ENCODE measurements around the gene CRISPLD2.

CRISPLD2 gene

DNA sequence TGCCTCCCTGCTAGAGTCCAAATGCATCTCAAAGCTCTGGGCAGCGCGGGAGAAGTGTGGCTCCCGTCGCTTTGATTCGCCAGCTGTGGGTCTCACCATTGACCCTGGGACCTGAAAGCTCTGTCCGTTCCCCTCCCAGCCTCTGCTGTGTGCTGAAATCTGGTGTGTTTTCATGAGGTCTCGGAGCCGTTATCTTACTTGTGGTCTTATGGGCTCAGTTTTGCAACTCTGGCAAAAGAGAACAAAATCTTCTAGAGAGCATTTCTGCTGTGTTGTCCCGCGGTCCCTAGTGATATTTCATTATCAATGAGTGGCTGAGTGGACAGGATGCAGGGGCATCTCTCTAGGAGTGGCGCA, 13.3 kb downstream of the CRISPLD2 start:
- Mint-ChIP-seq H3K4me1 (no peaks in the 10 kb centered on the region), H3K36me3 (no peaks in the 10 kb centered on the region)
- CTCF ChIA-PET, result no interaction called here

DNA sequence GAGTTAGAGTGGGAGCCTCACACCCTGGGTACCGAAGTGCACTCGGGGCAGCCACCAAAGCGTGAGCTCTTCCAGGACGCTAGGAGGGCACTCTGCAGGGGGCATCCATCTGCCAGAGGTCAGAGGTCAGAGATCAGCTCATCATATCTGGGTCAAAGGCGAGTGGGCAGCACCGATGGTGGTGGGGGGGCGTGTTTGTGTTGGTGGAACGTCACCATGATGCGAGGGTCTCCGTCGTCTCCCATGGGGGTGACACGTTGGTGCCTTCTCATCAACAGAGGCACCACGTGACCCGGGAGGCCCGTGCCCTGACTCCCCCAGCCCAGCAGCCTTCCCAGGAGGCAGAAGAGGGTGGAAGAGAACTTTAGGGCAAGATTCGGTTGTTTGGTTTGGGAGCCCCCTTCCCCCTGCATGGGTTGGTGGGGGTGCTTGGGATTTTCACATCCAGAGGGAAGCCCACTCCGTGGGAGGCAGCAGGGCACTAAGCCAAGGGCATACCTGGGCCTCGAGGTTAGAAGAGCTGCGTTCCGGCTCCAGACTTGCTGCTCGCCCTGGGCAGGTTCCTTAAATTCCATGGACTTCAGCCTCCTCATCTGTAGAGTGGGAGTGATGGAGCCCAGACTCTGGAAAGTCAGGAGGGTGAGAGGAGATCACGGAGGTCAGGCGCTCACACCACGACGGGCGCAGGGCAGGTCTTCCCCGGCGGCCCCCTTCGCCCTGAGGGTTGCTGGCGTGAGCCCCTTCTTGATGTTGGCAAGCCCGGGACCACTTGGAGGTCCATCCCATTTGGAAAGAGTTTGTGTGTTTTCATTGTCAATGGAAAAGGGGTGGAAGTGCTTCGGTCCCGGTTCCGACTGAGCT, 14.0 kb downstream of the CRISPLD2 start:
- no peak overlapping the region for H3K4me3 Mint-ChIP-seq
- H3K27ac Mint-ChIP-seq, result no peak overlapping the region
- no peaks in the 10 kb centered on the region for H3K4me1 Mint-ChIP-seq
- peaks cover 48% of the 10 kb centered on the region for H3K27me3 Mint-ChIP-seq
- CTCF ChIA-PET, result no interaction called here
- H3K9me3 Mint-ChIP-seq, result no peaks in the 10 kb centered on the region
- no peak for DNase-seq
- no peaks in the 10 kb centered on the region for H3K36me3 Mint-ChIP-seq

More for the DNA sequence above, 13.3 kb downstream of the CRISPLD2 start:
- H3K27me3 Mint-ChIP-seq, result peaks cover 43% of the 10 kb centered on the region
- no peak overlapping the region for H3K4me3 Mint-ChIP-seq
- DNase-seq, result no peak
- H3K9me3 Mint-ChIP-seq, result no peaks in the 10 kb centered on the region
- H3K27ac Mint-ChIP-seq, result no peak overlapping the region

DNA sequence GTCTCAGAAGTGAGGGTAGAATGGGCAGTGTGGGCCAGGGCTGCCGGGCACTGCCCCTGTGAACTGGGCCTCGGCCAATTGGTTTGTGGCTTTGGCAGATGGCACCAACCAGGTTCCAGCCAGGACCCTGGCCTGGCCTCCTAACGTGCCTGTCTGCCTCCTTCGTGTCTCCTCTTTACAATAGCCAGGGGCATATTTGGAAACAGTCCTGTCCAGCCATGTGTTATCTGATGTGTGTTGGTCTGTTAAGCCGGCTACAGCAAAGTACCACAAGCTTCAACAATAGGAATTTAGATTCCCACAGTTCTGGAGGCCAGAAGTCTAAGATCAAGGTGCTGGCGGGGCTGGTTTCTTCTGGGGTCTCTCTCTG, 14.6 kb downstream of the CRISPLD2 start:
- H3K27ac Mint-ChIP-seq, result no peak overlapping the region
- no peak for DNase-seq
- H3K36me3 Mint-ChIP-seq, result no peaks in the 10 kb centered on the region
- no peak overlapping the region for H3K4me3 Mint-ChIP-seq
- peaks cover 48% of the 10 kb centered on the region for H3K27me3 Mint-ChIP-seq
- CTCF ChIA-PET, result no interaction called here
- H3K9me3 Mint-ChIP-seq, result no peaks in the 10 kb centered on the region
- H3K4me1 Mint-ChIP-seq, result no peaks in the 10 kb centered on the region

DNA sequence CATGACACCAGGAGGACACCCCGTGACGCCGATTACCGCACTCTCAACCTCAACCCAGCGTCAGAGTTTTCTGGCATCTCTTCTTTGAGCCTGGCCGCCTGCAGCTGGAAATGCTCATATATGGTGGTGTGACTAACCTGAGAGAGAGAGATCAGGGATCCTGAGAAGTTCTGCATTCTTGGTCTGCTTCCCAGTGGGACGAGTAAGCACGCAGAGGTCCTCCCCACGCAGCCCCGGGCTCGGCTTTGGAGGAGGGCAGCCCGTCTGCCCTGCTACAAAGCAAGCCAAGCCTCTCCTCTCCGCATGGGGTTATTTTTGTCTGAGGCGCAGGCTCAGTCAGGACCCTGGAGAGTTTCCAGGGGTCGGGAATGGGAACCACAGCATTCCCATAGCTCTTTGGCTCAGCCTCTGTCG, 16.5 kb downstream of the CRISPLD2 start:
- Mint-ChIP-seq H3K9me3 (no peaks in the 10 kb centered on the region), H3K27ac (no peak overlapping the region), H3K27me3 (peaks cover 63% of the 10 kb centered on the region), H3K36me3 (no peaks in the 10 kb centered on the region), H3K4me3 (no peak overlapping the region), H3K4me1 (peaks cover 2% of the 10 kb centered on the region)
- CTCF ChIA-PET, result no interaction called here
- DNase-seq, result no peak

DNA sequence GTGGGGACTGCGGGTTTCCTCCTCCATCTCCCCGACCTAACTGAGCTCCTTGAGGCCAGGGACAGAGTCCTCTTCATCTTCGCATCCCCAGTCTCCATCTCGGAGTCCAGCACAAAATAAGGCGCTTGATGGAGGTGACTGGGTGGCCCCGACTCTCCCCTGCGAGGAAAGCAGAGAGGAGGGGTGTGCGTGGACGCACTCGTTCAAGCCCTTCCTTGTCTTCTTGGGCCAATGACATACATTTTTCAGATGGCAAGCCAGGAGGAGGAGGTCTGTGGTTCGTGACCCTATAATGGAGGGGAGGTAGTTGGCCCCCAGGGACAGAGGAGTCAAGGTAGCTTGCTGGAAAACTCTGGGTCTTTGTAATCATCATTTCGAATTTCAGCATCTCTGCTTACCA, 17.2 kb downstream of the CRISPLD2 start:
- H3K4me1 Mint-ChIP-seq, result peaks cover 7% of the 10 kb centered on the region
- CTCF ChIA-PET, result no interaction called here
- H3K27me3 Mint-ChIP-seq, result peaks cover 70% of the 10 kb centered on the region
- no peak overlapping the region for H3K27ac Mint-ChIP-seq
- H3K9me3 Mint-ChIP-seq, result no peaks in the 10 kb centered on the region
- no peak overlapping the region for H3K4me3 Mint-ChIP-seq
- no peak for DNase-seq
- no peaks in the 10 kb centered on the region for H3K36me3 Mint-ChIP-seq

DNA sequence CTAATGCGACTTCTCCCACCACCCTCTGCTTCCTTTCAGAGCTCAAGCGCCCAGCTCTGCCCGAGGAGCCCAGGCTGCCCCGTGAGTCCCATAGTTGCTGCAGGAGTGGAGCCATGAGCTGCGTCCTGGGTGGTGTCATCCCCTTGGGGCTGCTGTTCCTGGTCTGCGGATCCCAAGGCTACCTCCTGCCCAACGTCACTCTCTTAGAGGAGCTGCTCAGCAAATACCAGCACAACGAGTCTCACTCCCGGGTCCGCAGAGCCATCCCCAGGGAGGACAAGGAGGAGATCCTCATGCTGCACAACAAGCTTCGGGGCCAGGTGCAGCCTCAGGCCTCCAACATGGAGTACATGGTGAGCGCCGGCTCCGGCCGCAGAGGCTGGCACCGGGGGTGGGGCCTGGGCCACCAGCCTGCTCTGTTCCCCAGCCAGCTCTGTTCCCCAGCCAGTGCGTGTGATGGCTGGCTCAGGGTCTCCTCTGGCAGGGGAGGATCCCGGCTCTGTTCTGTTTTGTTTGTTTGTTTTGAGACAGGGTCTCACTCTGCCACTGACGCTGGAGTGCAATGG, 18.7 kb downstream of the CRISPLD2 start:
- H3K27ac Mint-ChIP-seq, result no peak overlapping the region
- H3K9me3 Mint-ChIP-seq, result no peaks in the 10 kb centered on the region
- no peaks in the 10 kb centered on the region for H3K36me3 Mint-ChIP-seq
- DNase-seq, result no peak
- H3K4me3 Mint-ChIP-seq, result no peak overlapping the region
- peaks cover 13% of the 10 kb centered on the region for H3K4me1 Mint-ChIP-seq
- H3K27me3 Mint-ChIP-seq, result peaks cover 77% of the 10 kb centered on the region
- CTCF ChIA-PET, result no interaction called here

DNA sequence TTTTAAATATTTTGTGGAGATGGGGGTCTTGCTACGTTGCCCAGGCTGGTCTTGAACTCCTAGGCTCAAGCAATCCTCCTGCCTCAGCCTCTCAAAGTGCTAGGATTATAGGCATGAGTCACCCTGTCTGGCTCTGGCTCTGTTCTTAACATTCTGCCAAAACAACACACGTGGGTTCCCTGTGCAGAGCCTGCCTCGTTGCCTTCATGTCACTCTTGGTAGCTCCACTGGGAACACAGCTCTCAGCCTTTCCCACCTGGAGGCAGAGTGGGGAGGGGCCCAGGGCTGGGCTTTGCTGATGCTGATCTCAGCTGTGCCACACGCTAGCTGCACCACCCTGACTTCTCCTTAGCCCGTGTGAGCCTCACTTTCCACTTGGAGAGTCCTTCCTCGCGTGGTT, 19.3 kb downstream of the CRISPLD2 start:
- H3K4me3 Mint-ChIP-seq, result no peak overlapping the region
- CTCF ChIA-PET, result interaction anchor here (0.9 kb wide), 1 partner anchor 773 kb away, joined by 3 read pairs; no protein-coding TSS in a partner anchor
- H3K27ac Mint-ChIP-seq, result no peak overlapping the region
- H3K4me1 Mint-ChIP-seq, result peaks cover 14% of the 10 kb centered on the region
- no peak for DNase-seq
- H3K9me3 Mint-ChIP-seq, result no peaks in the 10 kb centered on the region
- no peaks in the 10 kb centered on the region for H3K36me3 Mint-ChIP-seq
- peaks cover 75% of the 10 kb centered on the region for H3K27me3 Mint-ChIP-seq

DNA sequence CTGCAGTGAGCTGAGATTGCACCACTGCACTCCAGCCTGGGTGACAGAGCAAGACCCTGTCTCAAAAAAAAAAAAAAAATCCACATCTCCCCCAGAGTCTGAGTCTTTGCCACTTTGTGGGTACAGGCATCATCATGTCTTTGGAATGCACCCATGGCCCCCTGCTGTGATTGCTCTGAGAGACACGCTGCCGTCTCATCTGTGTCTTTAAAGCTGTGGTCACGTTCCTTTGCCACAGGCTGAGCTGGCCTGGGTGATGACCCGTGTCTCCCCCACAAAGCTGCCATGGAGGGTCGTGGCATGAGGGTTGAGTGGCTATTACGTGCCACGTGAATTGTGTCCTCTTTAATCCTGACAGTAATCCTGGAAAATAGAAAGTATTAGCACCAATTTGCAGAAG, 20.2 kb downstream of the CRISPLD2 start:
- no peak overlapping the region for H3K4me3 Mint-ChIP-seq
- DNase-seq, result no peak
- CTCF ChIA-PET, result interaction anchor here (0.9 kb wide), 1 partner anchor 774 kb away, joined by 3 read pairs; no protein-coding TSS in a partner anchor
- peaks cover 84% of the 10 kb centered on the region for H3K27me3 Mint-ChIP-seq
- no peaks in the 10 kb centered on the region for H3K9me3 Mint-ChIP-seq
- no peaks in the 10 kb centered on the region for H3K36me3 Mint-ChIP-seq
- no peak overlapping the region for H3K27ac Mint-ChIP-seq
- H3K4me1 Mint-ChIP-seq, result peaks cover 14% of the 10 kb centered on the region

DNA sequence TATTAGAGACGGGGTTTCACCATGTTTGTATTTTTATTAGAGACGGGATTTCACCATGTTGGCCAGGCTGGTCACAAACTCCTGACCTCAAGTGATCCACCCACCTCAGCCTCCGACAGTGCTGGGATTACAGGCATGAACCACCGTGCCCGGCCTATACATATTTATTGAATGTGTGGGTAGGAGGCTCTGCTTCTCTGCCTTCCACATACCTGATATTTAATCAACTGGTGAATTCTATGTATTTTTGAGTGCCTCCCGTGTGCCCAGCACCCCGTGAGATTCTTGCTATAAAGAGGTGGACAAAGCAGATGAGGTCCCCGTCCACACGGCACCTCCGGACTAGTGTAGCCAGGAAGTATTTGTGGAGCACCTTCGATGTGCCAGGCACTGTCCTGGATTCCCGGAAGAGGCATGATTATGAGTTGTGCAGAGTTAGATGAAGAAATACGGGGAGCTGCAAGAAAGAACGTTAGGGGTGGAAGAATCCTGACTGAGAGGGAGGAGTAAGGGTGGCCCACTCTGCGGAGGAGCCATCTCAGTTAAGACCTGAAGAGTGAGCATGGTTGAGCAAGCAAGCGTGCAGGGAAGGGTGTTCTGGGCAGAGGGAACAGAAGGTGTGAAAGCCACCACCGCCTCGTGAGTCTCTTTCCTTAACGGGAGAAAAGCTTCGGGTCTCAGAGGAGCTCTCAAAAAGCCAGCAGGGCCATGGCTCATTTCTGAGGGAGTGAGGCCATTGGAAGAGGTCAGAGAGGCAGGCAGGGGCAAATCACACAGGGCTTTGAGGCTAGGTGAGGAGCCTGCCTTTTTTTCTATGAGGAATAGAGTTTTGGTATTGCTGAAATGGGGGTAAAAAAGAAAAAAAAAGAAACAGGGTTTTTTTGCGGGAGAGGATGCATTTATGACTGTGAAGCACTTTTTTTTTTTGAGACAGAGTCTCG, 21.2 kb downstream of the CRISPLD2 start:
- no peak for DNase-seq
- H3K4me1 Mint-ChIP-seq, result peaks cover 14% of the 10 kb centered on the region
- H3K27ac Mint-ChIP-seq, result no peak overlapping the region
- CTCF ChIA-PET, result no interaction called here
- no peaks in the 10 kb centered on the region for H3K36me3 Mint-ChIP-seq
- no peak overlapping the region for H3K4me3 Mint-ChIP-seq
- no peaks in the 10 kb centered on the region for H3K9me3 Mint-ChIP-seq
- H3K27me3 Mint-ChIP-seq, result peaks cover 83% of the 10 kb centered on the region

DNA sequence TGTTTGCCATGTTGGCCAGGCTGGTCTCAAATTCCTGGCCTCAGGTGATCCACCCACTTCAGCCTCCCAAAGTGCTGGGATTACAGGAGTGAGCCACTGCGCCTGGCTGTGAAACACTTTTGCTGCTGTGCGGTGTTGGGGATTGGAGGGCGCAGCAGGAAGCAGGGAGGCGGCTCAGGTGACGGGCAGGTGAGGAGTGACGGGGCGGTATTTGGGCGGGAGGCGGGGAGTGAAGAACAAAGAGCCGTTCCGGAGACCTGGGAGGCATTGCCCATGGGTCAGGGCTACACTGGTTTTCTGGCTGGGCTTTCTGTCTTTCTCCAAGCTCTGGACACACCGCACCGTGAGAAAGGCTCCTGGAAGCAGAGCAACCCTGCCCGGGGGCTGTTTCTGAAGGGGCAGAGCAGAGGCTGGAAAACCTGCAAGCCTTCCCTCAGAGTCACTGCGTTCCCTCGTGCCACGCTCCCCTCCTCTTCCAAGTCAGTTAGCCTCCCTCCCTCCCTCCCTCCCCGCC, 22.1 kb downstream of the CRISPLD2 start:
- H3K4me1 Mint-ChIP-seq, result peaks cover 14% of the 10 kb centered on the region
- H3K36me3 Mint-ChIP-seq, result no peaks in the 10 kb centered on the region
- DNase-seq, result no peak
- H3K27me3 Mint-ChIP-seq, result peaks cover 78% of the 10 kb centered on the region
- no peak overlapping the region for H3K4me3 Mint-ChIP-seq
- no peak overlapping the region for H3K27ac Mint-ChIP-seq
- no peaks in the 10 kb centered on the region for H3K9me3 Mint-ChIP-seq
- CTCF ChIA-PET, result no interaction called here

DNA sequence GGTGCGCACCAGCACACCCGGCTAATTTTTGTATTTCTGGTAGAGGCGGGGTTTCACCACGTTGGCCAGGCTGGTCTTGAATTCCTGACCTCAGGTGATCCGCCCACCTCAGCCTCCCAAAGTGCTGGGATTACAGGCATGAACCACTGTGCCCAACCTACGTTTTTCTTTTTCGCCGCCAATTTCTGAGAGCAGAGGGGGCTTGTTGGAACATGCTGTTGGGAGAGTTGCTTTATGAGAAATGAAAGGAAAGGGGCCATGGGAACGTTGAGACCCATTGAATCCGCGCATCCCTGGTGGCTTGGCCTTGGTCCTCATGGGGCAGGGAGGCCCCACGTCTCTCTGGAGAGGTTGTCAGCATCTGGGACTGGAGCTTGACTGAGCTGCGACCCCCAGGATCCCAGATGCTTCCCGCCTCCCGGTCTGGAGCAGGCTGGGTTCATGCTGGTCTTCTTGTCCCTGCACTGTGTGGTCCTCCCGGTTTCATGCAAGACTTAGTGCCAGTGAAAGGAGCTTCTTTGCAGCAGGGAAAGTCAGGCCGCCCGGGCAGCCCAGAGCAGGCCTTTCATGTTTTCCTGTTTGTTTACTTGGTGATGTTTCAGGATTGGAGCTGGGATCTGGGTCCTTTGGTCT, 22.8 kb downstream of the CRISPLD2 start:
- Mint-ChIP-seq H3K27ac (no peak overlapping the region), H3K4me3 (no peak overlapping the region), H3K9me3 (no peaks in the 10 kb centered on the region), H3K36me3 (no peaks in the 10 kb centered on the region), H3K27me3 (peaks cover 80% of the 10 kb centered on the region), H3K4me1 (peaks cover 14% of the 10 kb centered on the region)
- CTCF ChIA-PET, result no interaction called here
- DNase-seq, result no peak

DNA sequence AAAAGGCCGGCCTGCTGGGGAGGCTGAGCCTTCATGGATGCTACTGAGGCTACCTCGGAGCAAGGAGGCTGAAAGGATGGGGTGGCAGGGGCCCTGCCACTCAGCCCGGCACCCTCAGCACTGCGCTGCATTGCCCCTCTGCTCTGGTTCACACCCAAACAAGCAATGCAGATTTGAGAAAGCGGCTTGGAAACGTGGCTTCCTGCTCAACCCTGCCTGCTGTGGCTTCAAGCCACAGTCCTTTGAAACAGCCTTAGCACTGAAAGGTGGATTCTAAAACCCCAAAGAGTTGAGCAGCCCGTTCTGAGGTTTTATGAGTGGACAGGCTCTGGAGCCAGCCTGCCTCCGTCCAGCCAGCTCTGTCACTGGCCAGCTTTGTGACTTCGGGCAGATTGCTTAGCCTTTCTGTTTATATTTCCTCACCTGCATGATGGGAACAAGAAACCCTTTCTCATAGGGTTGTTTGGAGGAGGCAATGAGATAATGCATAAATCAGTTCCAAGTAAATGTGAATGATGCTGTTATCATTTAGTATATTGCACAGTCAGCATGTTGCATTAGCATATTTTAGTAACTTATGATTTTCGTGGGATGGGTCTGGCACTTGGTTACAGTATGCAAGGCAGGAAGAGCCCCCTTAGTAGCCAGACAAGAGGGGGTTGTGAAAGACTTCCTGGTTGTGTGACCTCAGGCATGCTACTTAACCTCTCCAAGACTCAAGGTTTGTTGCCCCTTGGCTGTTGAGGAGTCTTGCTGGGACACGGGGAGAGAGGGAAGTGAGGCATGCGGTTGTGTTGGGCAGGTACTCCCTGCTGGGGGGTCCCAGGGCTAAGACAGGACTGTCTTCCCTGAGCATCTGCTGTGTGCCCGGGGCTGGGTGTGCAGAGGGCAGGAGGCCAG, 23.6 kb downstream of the CRISPLD2 start:
- CTCF ChIA-PET, result no interaction called here
- Mint-ChIP-seq H3K27ac (no peak overlapping the region), H3K4me3 (no peak overlapping the region), H3K9me3 (no peaks in the 10 kb centered on the region), H3K27me3 (peaks cover 84% of the 10 kb centered on the region), H3K4me1 (peaks cover 14% of the 10 kb centered on the region), H3K36me3 (no peaks in the 10 kb centered on the region)
- DNase-seq, result no peak

DNA sequence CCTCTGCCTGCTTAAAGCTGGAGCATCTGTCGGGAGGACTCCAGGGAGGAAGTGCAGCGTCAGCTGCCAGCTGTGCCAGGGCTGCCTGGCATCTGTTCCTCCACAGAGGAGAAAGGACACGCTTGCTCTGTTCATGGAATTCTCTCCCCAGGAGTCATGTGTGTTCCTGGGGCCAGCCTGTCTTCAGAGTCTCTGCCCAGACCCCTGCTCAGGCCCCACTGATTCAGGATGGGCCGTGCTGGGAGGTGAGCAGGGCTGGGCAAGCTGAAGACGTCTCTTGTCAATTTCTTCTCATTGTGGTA, 24.2 kb downstream of the CRISPLD2 start:
- no peaks in the 10 kb centered on the region for H3K36me3 Mint-ChIP-seq
- no peaks in the 10 kb centered on the region for H3K9me3 Mint-ChIP-seq
- no peak for DNase-seq
- peaks cover 14% of the 10 kb centered on the region for H3K4me1 Mint-ChIP-seq
- H3K27ac Mint-ChIP-seq, result no peak overlapping the region
- H3K27me3 Mint-ChIP-seq, result peaks cover 82% of the 10 kb centered on the region
- H3K4me3 Mint-ChIP-seq, result no peak overlapping the region
- CTCF ChIA-PET, result no interaction called here

All from activated naive CD4-positive, alpha-beta T cell treated with anti-CD3 and anti-CD28 coated beads, Interleukin-2, amount 10 ng/mL, durations not matched to agents 7 days and 5 days (primary cell).